ENCODE measurements around the gene TP53. TPM values are rescaled to one million over a fixed set of nuclear protein-coding genes. Genes with fewer than 3 reads are reported as not detected.

Gene TP53
- total RNA-seq, 1 donor from 2014 or later, result 18.7 TPM

- Histone ChIP-seq H3K4me3 (no peak overlapping the region), H3K4me1 (peaks cover 5% of the 10 kb centered on the region), H3K27ac (no peak overlapping the region), H3K36me3 (no peaks in the 10 kb centered on the region), H3K27me3 (no peaks in the 10 kb centered on the region), H3K9me3 (no peaks in the 10 kb centered on the region)
- no peak for DNase-seq (ENCODE audit: extremely low spot score in 2 of 2)
- TF ChIP-seq POLR2AphosphoS5 (IDR thresholded peaks at IDR 0.05; ENCODE audit: insufficient read depth in 1 of 2, low read depth in 1 of 2), result no peak
- TF ChIP-seq POLR2A (IDR thresholded peaks at IDR 0.05), result no peak
- no peak for TF ChIP-seq CTCF (IDR thresholded peaks at IDR 0.05)
- intact Hi-C loops (cut with DNase I), result no loop called here
These were observed 55.6 kb downstream of the TP53 start for GRCh38 chr17:7631398-7632380.

GRCh38 chr17:7629939-7630571, 57.2 kb downstream of the TP53 start, which contains the start of gene SHBG:
Gene SHBG (plus strand): TSS chr17:7630135. CDS start chr17:7630173, 38 bp downstream.
- Histone ChIP-seq H3K4me3 (no peak within 1 kb of the TSS), H3K27me3 (no peaks in the 10 kb centered on the region)

GRCh38 chr17:7627250-7628121, 59.8 kb downstream of the TP53 start, which contains the start of gene SAT2:
Gene SAT2 (minus strand): TSS chr17:7627821. CDS start chr17:7627635, 186 bp downstream.
- H3K27me3 ChIP-seq, result no peaks in the 10 kb centered on the region
- H3K36me3 ChIP-seq, result no peaks in the 10 kb centered on the region
- TF ChIP-seq POLR2A (IDR thresholded peaks at IDR 0.05) (peak in 1 of 2 donors; percentile 77), CTCF (IDR thresholded peaks at IDR 0.05) (no peak), POLR2AphosphoS5 (IDR thresholded peaks at IDR 0.05; ENCODE audit: insufficient read depth in 1 of 2, low read depth in 1 of 2) (peak; percentile 59 to 94)
- no peaks in the 10 kb centered on the region for H3K9me3 ChIP-seq
- H3K4me3 ChIP-seq, result peak within 1 kb of the TSS; percentile 83 to 98
- intact Hi-C loops (cut with DNase I), result loop anchor here (2.0 to 5.0 kb wide), 2 partner anchors 57 to 210 kb away; no protein-coding TSS in a partner anchor
- DNase-seq (ENCODE audit: extremely low spot score in 2 of 2), result peak in 1 of 2 donors; percentile 98
- H3K27ac ChIP-seq, result peak within 1 kb of the TSS; percentile 93
- peaks cover 9% of the 10 kb centered on the region for H3K4me1 ChIP-seq

More at GRCh38 chr17:7629939-7630571, 57.2 kb downstream of the TP53 start, which contains the start of gene SHBG:
- Histone ChIP-seq H3K9me3 (no peaks in the 10 kb centered on the region), H3K4me1 (peaks cover 9% of the 10 kb centered on the region), H3K36me3 (no peaks in the 10 kb centered on the region), H3K27ac (no peak within 1 kb of the TSS)
- no peak for DNase-seq (ENCODE audit: extremely low spot score in 2 of 2)
- TF ChIP-seq CTCF (IDR thresholded peaks at IDR 0.05), result no peak
- no peak for TF ChIP-seq POLR2A (IDR thresholded peaks at IDR 0.05)
- TF ChIP-seq POLR2AphosphoS5 (IDR thresholded peaks at IDR 0.05; ENCODE audit: insufficient read depth in 1 of 2, low read depth in 1 of 2), result no peak
- intact Hi-C loops (cut with DNase I), result loop anchor here (5.0 kb wide), 1 partner anchor 207 kb away; no protein-coding TSS in a partner anchor

- peak overlapping the region; percentile 83 to 98 for H3K4me3 ChIP-seq
These were observed 60.4 kb downstream of the TP53 start for GRCh38 chr17:7626956-7627249.

More at GRCh38 chr17:7626956-7627249, 60.4 kb downstream of the TP53 start:
- TF ChIP-seq CTCF (IDR thresholded peaks at IDR 0.05) (no peak), POLR2AphosphoS5 (IDR thresholded peaks at IDR 0.05; ENCODE audit: insufficient read depth in 1 of 2, low read depth in 1 of 2) (no peak), POLR2A (IDR thresholded peaks at IDR 0.05) (no peak)
- no peaks in the 10 kb centered on the region for H3K9me3 ChIP-seq
- no peaks in the 10 kb centered on the region for H3K27me3 ChIP-seq
- H3K4me1 ChIP-seq, result peaks cover 9% of the 10 kb centered on the region
- no peak for DNase-seq (ENCODE audit: extremely low spot score in 2 of 2)
- no peaks in the 10 kb centered on the region for H3K36me3 ChIP-seq
- peak overlapping the region; percentile 93 for H3K27ac ChIP-seq
- intact Hi-C loops (cut with DNase I), result loop anchor here (2.0 to 5.0 kb wide), 2 partner anchors 58 to 210 kb away; no protein-coding TSS in a partner anchor

Measured in vagina (tissue), 2 donors.